ENCODE data around the gene ZBTB7C.

Gene ZBTB7C

DNA sequence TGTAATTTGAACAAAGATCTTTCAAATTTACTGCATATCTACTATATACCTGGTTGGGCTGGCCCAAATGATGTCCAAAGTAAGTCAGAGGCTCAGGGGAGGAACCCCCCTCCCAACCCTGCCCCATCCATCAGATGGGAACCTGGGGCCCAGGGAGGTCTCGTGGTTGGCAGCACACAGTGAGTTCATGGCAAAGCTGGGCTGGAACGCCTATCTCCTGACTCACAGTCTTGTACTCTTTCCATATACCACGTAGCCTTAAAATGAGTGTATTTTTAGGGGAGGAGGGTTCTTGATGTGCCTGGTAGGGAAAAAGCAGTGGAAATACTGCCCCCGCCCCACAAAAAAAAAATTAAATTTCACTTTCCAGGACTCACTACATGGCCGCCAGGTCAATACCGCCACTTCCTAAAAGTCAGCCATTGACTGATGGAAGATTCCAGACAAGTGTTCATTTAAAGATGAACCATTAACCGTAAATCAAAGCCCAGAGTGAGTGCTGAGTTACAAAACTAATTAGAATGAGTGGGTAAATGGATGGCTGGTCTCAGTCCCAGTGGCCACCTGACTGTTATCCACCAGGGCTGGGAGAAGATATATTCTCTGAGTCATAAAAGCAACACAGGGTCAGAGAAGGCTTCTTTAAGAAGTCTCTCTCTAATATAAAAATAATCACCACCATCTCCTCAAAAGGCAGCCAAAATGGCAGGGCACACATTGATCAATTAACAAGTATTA is 80.5 kb downstream of the ZBTB7C start:
- no peaks in the 10 kb centered on the region for H3K9me3 ChIP-seq (ENCODE audit: insufficient read depth, low read length)
- H3K4me3 ChIP-seq (ENCODE audit: insufficient read length, low read depth) = no peak overlapping the region
- H3K4me1 ChIP-seq (ENCODE audit: insufficient read depth, insufficient read length) = peaks cover 3% of the 10 kb centered on the region
- H3K9ac ChIP-seq (ENCODE audit: insufficient read length, low read depth) = no peak overlapping the region
- TF ChIP-seq ZNF274 (IDR thresholded peaks at IDR 0.05; ENCODE audit: low read depth, low read length) = no peak
- TF ChIP-seq YY1 (IDR thresholded peaks at IDR 0.05; ENCODE audit: insufficient read depth, insufficient read length) = no peak
- TF ChIP-seq SUZ12 (IDR thresholded peaks at IDR 0.05; ENCODE audit: extremely low read depth, insufficient read depth, insufficient read length) = no peak
- DNase-seq (ENCODE audit: low read depth, low spot score) = no peak
- no peaks in the 10 kb centered on the region for H3K36me3 ChIP-seq (ENCODE audit: insufficient read depth, insufficient read length, low read length)
- H3K27me3 ChIP-seq (ENCODE audit: insufficient read depth, insufficient read length) = no peaks in the 10 kb centered on the region

DNA sequence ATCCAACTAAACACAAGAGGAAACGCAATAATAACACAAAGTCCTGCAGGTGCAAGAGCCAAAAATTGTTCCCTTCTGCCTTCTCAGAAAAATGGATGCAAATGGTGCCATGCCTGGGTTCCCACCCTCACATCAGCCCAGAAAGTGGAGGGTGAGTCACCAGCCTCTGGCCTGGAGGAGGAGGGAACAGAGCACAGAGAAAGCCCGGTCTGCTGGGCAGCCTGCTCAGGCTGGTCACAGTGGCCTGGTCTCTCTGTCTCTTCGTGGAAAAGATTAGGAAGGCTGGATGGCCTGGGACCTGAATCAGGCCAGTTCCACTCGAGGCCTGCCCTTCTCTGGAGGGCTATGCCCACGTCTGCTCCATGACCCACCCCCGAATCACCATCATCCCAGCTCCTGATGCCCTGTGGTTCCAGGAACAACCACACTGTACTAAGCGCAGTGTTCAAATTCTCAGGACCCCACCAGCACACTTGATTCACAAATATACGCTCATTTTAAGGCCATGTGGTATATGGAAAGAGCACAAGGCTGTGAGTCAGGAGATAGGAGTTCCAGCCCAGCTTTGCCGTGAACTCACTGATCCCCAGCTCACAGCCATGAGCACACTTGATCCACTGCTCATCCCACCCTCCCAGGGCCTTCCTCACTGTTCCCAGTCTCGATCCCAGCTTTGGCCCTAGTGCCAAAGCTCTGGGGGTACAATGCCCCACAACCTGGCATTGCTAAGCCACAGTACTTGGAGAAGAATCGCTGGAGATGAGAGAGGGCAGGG is 82.1 kb downstream of the ZBTB7C start:
- H3K9ac ChIP-seq (ENCODE audit: insufficient read length, low read depth) = no peak overlapping the region
- DNase-seq (ENCODE audit: low read depth, low spot score) = no peak
- H3K4me3 ChIP-seq (ENCODE audit: insufficient read length, low read depth) = no peak overlapping the region
- TF ChIP-seq YY1 (IDR thresholded peaks at IDR 0.05; ENCODE audit: insufficient read depth, insufficient read length) = no peak
- TF ChIP-seq SUZ12 (IDR thresholded peaks at IDR 0.05; ENCODE audit: extremely low read depth, insufficient read depth, insufficient read length) = no peak
- TF ChIP-seq ZNF274 (IDR thresholded peaks at IDR 0.05; ENCODE audit: low read depth, low read length) = no peak
- H3K4me1 ChIP-seq (ENCODE audit: insufficient read depth, insufficient read length) = no peaks in the 10 kb centered on the region
- H3K36me3 ChIP-seq (ENCODE audit: insufficient read depth, insufficient read length, low read length) = no peaks in the 10 kb centered on the region
- no peaks in the 10 kb centered on the region for H3K9me3 ChIP-seq (ENCODE audit: insufficient read depth, low read length)
- no peaks in the 10 kb centered on the region for H3K27me3 ChIP-seq (ENCODE audit: insufficient read depth, insufficient read length)

DNA sequence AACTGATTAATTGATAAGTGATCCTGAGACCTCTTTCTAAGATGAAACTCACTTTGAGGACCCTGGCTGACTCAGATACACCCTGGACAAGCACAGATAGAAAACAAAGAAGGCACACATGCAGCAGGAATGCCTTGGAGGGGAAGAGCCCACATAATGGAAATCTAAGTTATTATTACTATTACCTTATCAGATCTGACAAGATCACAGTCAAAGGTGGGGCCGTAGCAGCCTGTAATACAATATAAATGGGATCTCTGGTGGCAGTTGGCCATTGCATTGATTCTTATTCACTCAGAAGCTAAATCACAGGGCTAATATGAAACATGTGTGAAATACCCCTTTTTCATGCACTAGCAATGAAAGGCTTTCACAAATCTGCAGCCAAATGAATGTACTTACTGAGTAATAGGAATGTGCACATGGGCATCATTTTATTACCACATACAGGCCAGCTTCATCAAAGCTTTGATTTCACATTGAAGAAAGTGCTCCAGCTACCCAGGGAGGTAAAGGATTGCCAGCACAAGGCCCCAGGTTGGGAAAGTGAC is 84.0 kb downstream of the ZBTB7C start:
- Histone ChIP-seq H3K36me3 (ENCODE audit: insufficient read depth, insufficient read length, low read length) (no peaks in the 10 kb centered on the region), H3K4me1 (ENCODE audit: insufficient read depth, insufficient read length) (no peaks in the 10 kb centered on the region), H3K27me3 (ENCODE audit: insufficient read depth, insufficient read length) (no peaks in the 10 kb centered on the region), H3K9me3 (ENCODE audit: insufficient read depth, low read length) (no peaks in the 10 kb centered on the region), H3K9ac (ENCODE audit: insufficient read length, low read depth) (no peak overlapping the region), H3K4me3 (ENCODE audit: insufficient read length, low read depth) (no peak overlapping the region)
- TF ChIP-seq SUZ12 (IDR thresholded peaks at IDR 0.05; ENCODE audit: extremely low read depth, insufficient read depth, insufficient read length) (no peak), YY1 (IDR thresholded peaks at IDR 0.05; ENCODE audit: insufficient read depth, insufficient read length) (no peak), ZNF274 (IDR thresholded peaks at IDR 0.05; ENCODE audit: low read depth, low read length) (no peak)
- DNase-seq (ENCODE audit: low read depth, low spot score) = no peak

DNA sequence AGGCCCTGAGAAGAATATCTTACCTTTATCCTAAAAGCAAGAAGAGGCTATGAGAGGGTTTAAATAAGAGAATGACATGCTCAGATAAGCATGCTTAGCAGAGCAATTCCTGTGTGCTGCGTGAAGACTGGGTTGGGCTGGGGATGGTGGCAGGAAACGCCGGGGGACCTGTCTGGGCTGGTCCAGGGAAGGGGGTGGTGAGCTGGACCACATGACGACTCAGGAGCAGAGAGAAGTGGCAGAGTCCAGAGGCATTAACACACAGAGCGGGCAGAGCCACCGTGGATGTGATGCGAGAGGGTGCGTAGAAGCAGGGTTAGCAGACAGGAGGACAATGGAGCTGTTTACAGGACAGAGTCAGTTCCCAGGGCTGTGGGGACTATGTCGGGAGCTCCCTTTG is 84.5 kb downstream of the ZBTB7C start:
- no peak for TF ChIP-seq SUZ12 (IDR thresholded peaks at IDR 0.05; ENCODE audit: extremely low read depth, insufficient read depth, insufficient read length)
- TF ChIP-seq YY1 (IDR thresholded peaks at IDR 0.05; ENCODE audit: insufficient read depth, insufficient read length) = no peak
- TF ChIP-seq ZNF274 (IDR thresholded peaks at IDR 0.05; ENCODE audit: low read depth, low read length) = no peak
- H3K4me1 ChIP-seq (ENCODE audit: insufficient read depth, insufficient read length) = peaks cover 2% of the 10 kb centered on the region
- DNase-seq (ENCODE audit: low read depth, low spot score) = no peak

DNA sequence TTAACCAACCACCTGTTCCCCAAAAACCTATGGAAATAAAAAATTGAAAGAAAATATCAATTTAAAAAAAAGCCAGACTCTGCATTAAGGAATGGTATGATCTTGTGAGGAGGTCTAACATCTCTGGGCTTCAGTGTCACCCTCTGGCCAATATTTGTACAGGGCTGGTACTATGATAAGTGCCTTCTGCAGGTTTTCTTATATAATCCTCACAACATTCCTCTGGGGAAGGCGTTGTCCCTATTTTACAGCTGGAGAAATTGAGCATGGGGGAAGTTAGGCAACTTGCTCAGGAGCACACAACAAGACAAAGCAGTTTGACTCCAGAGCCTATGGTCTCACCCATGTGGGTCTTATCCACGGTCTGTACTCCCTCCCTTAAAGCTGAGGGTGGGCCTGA is 86.0 kb downstream of the ZBTB7C start:
- H3K4me1 ChIP-seq (ENCODE audit: insufficient read depth, insufficient read length) = peaks cover 6% of the 10 kb centered on the region
- no peak for DNase-seq (ENCODE audit: low read depth, low spot score)

More for the DNA sequence above, 84.5 kb downstream of the ZBTB7C start:
- no peaks in the 10 kb centered on the region for H3K27me3 ChIP-seq (ENCODE audit: insufficient read depth, insufficient read length)
- H3K9me3 ChIP-seq (ENCODE audit: insufficient read depth, low read length) = no peaks in the 10 kb centered on the region
- no peak overlapping the region for H3K4me3 ChIP-seq (ENCODE audit: insufficient read length, low read depth)
- H3K36me3 ChIP-seq (ENCODE audit: insufficient read depth, insufficient read length, low read length) = no peaks in the 10 kb centered on the region
- no peak overlapping the region for H3K9ac ChIP-seq (ENCODE audit: insufficient read length, low read depth)

DNA sequence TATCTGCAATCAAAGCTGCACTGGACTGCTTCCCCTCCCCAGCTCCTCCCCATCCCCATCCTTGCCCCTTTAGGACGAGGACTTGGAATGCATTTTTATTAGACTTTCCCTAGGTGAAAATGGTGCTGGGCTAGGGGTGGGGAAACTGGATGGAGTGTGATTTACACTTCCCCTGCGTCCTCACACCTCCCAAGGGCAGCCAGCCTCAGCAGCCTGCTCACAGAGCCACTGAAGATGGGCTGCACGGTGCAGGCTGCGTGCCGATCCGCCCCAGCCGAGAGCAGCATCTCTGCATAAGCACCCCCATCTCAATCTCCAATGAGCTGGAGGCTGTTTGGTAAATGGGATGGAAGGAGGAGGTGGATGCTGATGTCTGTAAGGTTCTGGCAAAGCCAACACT is 87.6 kb downstream of the ZBTB7C start:
- Histone ChIP-seq H3K27me3 (ENCODE audit: insufficient read depth, insufficient read length) (no peaks in the 10 kb centered on the region), H3K9ac (ENCODE audit: insufficient read length, low read depth) (no peak overlapping the region), H3K4me1 (ENCODE audit: insufficient read depth, insufficient read length) (peaks cover 6% of the 10 kb centered on the region), H3K9me3 (ENCODE audit: insufficient read depth, low read length) (0 out of 2 replicates have a peak, but pooled peaks cover 13% of the 10 kb centered on the region), H3K4me3 (ENCODE audit: insufficient read length, low read depth) (no peak overlapping the region), H3K36me3 (ENCODE audit: insufficient read depth, insufficient read length, low read length) (no peaks in the 10 kb centered on the region)
- no peak for DNase-seq (ENCODE audit: low read depth, low spot score)
- TF ChIP-seq YY1 (IDR thresholded peaks at IDR 0.05; ENCODE audit: insufficient read depth, insufficient read length) = no peak
- TF ChIP-seq ZNF274 (IDR thresholded peaks at IDR 0.05; ENCODE audit: low read depth, low read length) = no peak
- TF ChIP-seq SUZ12 (IDR thresholded peaks at IDR 0.05; ENCODE audit: extremely low read depth, insufficient read depth, insufficient read length) = no peak

More for the DNA sequence above, 86.0 kb downstream of the ZBTB7C start:
- Histone ChIP-seq H3K4me3 (ENCODE audit: insufficient read length, low read depth) (no peak overlapping the region), H3K36me3 (ENCODE audit: insufficient read depth, insufficient read length, low read length) (no peaks in the 10 kb centered on the region), H3K9me3 (ENCODE audit: insufficient read depth, low read length) (0 out of 2 replicates have a peak, but pooled peaks cover 13% of the 10 kb centered on the region), H3K27me3 (ENCODE audit: insufficient read depth, insufficient read length) (no peaks in the 10 kb centered on the region), H3K9ac (ENCODE audit: insufficient read length, low read depth) (no peak overlapping the region)
- TF ChIP-seq SUZ12 (IDR thresholded peaks at IDR 0.05; ENCODE audit: extremely low read depth, insufficient read depth, insufficient read length) = no peak
- no peak for TF ChIP-seq YY1 (IDR thresholded peaks at IDR 0.05; ENCODE audit: insufficient read depth, insufficient read length)
- no peak for TF ChIP-seq ZNF274 (IDR thresholded peaks at IDR 0.05; ENCODE audit: low read depth, low read length)

DNA sequence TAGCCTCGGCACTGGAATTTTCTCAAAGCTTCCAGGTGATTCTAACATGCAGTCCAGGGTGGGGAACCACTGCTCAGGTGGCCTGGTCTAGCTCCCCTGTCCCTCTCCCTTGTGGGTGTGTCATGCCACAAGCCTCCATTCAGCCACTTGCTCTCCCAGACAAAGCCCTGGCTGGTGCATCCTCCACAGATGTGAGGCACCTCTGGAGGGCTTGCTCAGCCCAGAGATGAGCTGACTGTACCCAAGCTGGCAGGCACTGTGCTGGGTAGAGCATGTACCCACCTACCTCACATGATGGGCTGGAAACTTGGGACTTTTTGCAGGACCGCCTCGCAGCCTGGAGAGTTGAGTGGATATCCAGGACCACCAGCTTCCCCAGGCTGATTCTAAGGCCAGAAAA is 88.1 kb downstream of the ZBTB7C start:
- Histone ChIP-seq H3K9ac (ENCODE audit: insufficient read length, low read depth) (no peak overlapping the region), H3K36me3 (ENCODE audit: insufficient read depth, insufficient read length, low read length) (no peaks in the 10 kb centered on the region), H3K4me1 (ENCODE audit: insufficient read depth, insufficient read length) (peaks cover 6% of the 10 kb centered on the region), H3K9me3 (ENCODE audit: insufficient read depth, low read length) (0 out of 2 replicates have a peak, but pooled peaks cover 13% of the 10 kb centered on the region), H3K27me3 (ENCODE audit: insufficient read depth, insufficient read length) (no peaks in the 10 kb centered on the region), H3K4me3 (ENCODE audit: insufficient read length, low read depth) (no peak overlapping the region)
- no peak for DNase-seq (ENCODE audit: low read depth, low spot score)
- no peak for TF ChIP-seq YY1 (IDR thresholded peaks at IDR 0.05; ENCODE audit: insufficient read depth, insufficient read length)
- TF ChIP-seq SUZ12 (IDR thresholded peaks at IDR 0.05; ENCODE audit: extremely low read depth, insufficient read depth, insufficient read length) = no peak
- TF ChIP-seq ZNF274 (IDR thresholded peaks at IDR 0.05; ENCODE audit: low read depth, low read length) = no peak

Measured in NT2/D1 (cell line).